Measurements from ENCODE around the gene PCBP4. TPM values are rescaled to one million over a fixed set of nuclear protein-coding genes. Genes with fewer than 3 reads are reported as not detected.
"Not testable (repeated sequence)": the region's sequence is repeated elsewhere in the genome, so short reads cannot be mapped to it uniquely, and the experiment has no call there.

The PCBP4 gene
- total RNA-seq, 1 donor from 2014 or later = 23.5 TPM

DNA sequence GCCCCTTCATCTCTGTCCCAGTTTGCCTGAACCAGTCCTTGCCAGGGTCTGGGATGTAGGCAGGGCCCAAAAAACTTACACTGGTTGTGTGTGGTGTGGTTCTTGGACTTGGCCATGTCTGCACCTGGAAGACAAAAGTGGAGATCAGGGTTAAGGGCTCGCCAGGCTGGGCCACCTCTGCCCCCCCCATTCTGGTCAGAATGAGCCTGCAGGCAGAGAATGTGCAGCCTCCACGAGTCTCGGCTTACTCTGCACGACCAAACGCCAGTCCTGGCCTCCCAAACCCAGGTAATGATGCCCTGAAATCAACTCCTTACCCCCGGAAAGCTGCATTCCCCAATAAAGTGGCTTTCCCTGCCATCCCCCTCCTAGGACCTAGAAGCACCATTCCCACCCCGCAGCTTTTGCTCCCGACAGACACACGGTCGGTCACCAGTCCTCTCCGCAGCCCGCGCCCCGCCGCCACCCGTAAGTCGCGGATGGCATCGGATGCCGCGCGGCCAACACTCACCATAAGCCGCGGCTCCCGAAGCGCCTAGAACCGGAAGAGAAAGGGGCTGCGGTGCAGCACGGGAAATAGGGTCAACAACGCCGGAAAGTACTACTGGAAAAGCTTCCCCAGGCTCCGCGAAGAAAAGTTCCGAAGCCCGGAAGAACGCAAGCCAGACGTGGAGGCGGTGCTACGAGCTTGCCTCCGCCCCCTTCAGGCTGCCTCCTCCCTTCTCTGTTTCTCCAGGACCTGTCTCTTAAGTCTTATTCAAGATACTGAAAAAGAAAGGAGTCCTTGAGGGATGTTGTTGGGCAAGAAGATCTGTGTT lies 28.3 kb upstream of the PCBP4 start, which contains the start of gene RPL29:
TSS of gene RPL29 (minus strand) at position 550 of the 818 bp plus-strand sequence. CDS start at position 116, 434 bp downstream.
- intact Hi-C loops (cut with micrococcal nuclease) = loop anchor here (1.0 kb wide), 4 partner anchors 12 to 149 kb away; partner anchors contain the start of genes ACY1 and PARP3

DNA sequence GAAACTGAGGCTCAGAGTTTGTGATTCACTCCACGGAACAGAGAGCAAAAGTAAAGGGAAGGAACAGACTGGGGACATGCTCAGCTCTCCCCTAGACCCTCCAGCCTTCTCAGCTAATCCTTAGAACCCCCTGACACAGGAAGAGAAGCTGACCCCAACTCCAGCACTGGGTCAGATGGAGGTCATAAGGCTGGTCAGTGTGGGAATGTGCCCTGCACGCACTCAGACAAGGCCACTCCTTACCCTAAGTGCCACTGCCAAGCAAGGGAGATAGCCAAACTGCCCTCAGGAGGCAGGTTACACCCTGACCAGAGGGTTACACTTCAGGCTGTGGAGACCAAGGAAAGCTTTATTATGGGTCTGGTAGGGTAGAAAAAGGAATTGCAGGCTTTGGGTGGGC lies 27.3 kb upstream of the PCBP4 start:
- intact Hi-C loops (cut with micrococcal nuclease) = no loop called here

DNA sequence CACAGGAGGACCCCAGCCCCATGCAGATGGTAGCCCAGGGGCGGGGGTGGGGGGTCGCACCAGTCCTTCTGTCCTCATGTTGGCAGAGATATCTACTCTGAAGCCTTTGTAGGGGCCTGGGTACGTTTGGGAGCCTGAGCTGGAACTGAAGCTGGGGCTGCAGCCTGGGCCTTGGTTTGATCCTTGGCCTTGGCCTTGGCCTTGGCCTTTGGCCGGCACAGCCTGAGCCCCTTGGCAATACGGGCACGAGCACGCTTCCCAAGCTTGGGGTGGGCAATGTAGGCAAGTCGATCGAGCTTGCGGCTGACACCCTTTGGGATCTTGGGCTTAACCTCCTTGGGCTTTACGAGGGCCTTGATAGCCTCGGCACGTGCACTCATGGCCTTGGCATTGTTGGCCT lies 26.4 kb upstream of the PCBP4 start:
- intact Hi-C loops (cut with micrococcal nuclease) = not testable (repeated sequence)

DNA sequence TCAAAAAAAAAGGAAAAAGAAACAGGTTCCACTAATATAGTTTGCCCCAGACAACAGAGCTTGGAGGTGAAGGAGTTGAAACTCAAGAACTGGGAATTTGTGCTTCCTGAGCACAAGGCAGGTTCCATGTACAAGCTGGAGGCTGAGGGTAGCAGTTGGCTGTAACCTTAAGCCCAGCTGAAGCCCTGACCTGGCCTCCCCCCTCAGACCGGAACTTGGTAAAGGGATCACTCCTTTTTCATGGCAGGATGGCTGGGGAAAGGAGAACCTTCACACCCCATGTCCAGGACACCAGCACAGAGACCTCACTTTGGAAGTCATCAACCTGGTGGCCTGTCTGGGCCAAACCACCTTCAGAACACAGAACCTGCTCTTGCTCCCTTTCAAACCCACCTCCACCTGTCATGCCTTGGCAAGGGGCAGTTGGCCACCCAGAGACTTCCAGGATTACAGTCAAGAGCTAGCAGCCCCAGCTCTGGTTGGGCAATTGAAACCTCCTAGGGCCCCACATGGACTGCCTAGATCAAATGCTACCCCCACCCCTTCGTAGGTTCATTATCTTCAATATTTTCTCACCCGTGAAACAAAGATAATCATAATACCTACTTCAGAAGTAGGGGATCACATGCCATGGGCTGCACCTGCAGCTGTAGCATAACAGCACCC lies 24.9 kb upstream of the PCBP4 start:
- intact Hi-C loops (cut with micrococcal nuclease) = no loop called here

DNA sequence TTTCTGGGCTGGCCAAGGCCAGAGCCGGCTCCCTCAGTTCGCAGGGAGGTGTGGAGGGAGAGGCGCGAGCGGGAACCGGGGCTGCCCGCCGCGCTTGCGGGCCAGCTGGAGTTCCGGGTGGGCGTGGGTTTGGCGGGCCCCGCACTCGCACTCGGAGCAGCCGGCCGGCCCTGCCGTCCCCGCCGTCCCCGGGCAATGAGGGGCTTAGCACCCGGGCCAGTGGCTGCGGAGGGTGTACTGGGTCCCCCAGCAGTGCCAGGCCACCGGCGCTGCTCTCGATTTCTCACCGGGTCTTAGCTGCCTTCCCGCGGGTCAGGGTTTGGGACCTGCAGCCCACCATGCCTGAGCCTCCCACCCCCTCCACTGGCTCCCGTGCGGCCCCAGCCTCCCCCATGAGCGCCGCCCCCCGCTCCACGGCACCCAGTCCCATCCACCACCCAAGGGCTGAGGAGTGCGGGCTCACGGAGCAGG lies 23.3 kb upstream of the PCBP4 start:
- intact Hi-C loops (cut with micrococcal nuclease) = not testable (repeated sequence)

DNA sequence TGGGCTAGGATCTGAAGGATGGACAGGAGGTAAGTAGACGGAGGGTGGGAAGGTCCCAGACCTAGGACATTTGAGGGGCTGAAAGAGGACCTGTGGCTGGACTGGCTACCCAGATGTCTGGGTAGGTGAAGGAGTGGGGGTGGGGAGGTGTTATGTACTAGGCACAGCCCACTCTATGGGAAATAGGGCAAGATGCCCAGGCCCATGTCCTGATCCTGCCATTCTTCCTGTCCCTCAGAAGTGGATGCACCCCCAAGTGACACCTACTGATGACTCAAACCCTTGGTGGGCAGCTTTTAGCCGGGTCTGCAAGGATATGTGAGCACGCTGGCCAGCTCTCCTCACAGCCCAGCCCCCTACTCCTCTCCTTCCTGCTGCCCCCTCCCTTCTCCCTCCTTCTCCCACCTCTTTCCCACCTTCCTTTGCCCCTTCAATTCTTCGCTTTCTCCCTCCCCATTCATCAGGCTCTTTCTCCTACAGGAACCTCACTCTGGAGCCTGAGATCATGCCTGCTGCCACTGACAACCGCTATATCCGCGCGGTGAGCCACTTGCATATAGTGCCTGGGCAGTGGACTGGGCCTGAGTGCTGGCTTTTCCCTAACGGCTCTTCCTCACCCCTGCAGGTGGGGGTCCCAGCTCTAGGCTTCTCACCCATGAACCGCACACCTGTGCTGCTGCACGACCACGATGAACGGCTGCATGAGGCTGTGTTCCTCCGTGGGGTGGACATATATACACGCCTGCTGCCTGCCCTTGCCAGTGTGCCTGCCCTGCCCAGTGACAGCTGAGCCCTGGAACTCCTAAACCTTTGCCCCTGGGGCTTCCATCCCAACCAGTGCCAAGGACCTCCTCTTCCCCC lies 21.3 kb upstream of the PCBP4 start:
- intact Hi-C loops (cut with micrococcal nuclease) = no loop called here

DNA sequence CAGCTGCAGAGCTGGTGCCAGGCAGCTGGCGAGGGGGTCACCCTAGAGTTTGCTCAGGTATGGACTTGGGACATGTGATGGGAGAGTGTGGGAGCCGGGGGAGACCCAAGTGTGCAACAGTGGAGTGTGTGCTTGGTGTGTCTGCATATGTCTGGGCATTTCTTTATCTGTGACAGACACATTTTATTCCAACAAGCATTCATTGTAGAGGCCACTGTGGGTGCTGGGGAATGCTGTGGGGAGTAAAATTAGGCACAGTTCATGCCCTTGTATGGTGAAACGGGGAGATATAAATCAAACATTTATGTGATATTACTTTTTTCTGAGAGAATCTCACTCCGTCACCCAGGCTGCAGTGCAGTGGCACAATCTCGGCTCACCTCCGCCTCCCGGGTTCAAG lies 20.3 kb upstream of the PCBP4 start:
- intact Hi-C loops (cut with micrococcal nuclease) = no loop called here

DNA sequence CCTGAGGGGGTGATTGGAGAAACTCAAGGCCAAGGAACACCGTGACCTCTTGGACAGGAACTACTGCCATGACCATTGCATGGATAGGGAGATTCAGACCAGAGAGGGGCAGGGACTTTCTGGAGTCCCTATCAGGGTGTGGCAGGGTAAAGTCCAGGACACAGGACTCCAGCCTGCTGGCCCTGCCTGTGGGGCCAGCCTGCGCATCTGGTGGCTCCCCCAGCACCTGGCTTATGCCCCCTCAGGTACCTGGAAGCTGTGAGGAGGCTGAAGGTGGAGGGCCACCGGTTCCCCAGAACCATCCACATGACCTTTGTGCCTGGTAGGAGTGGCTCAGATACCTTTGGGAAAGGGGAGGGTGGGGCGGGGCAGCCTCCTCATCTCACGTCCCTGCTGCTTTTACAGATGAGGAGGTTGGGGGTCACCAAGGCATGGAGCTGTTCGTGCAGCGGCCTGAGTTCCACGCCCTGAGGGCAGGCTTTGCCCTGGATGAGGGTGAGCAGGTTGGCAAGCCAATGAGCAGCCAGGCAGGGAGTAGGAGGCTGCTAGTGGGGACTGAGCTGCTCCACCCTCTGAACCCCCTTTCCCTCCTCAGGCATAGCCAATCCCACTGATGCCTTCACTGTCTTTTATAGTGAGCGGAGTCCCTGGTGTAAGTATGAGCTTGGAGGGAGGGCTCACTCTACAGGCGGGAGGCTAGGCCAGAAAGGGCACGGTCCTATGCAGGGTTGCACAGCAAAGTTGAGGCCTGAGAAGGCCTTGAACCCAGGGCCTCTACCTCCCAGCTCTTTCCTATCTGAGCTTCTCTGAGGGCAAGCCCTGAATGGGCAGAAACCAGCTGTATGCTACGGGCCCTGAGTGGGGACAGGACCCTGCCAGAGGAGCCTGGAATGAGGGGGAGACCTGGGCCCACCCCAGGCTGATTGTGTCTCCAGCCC lies 19.0 kb upstream of the PCBP4 start:
- intact Hi-C loops (cut with micrococcal nuclease) = no loop called here

DNA sequence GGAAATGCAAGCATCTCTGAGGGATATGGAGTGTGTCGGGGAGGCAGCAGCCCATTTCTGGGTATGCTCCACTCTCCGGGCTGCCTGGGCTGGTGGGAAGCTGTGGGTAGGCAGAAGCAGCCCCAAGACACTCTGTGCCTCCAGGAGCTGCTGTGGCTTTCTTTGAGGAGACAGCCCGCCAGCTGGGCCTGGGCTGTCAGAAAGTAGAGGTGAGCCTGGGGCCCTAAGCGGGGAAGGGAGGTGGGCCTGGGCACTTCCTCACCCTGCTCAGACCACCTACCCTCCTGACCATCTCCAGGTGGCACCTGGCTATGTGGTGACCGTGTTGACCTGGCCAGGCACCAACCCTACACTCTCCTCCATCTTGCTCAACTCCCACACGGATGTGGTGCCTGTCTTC lies 17.8 kb upstream of the PCBP4 start:
- intact Hi-C loops (cut with micrococcal nuclease) = no loop called here

DNA sequence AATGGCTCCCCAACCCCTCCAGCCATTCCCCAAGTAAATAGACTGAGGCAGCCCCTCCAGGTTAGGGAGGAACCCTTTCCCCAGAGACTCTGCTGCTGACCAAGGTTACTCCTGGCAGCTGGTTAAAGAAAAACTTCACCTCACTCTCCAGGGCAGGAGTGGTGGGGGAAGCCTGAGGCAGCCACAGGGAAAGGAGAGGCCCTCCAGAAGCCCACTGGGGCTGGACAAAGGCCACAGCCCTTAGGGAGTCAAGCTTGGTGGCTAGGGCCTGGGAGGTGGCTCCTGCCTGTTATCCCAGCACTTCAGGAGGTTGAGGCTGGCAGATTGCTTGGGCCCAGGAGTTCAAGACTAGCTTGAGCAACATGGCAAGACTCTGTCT lies 17.0 kb upstream of the PCBP4 start:
- intact Hi-C loops (cut with micrococcal nuclease) = no loop called here

DNA sequence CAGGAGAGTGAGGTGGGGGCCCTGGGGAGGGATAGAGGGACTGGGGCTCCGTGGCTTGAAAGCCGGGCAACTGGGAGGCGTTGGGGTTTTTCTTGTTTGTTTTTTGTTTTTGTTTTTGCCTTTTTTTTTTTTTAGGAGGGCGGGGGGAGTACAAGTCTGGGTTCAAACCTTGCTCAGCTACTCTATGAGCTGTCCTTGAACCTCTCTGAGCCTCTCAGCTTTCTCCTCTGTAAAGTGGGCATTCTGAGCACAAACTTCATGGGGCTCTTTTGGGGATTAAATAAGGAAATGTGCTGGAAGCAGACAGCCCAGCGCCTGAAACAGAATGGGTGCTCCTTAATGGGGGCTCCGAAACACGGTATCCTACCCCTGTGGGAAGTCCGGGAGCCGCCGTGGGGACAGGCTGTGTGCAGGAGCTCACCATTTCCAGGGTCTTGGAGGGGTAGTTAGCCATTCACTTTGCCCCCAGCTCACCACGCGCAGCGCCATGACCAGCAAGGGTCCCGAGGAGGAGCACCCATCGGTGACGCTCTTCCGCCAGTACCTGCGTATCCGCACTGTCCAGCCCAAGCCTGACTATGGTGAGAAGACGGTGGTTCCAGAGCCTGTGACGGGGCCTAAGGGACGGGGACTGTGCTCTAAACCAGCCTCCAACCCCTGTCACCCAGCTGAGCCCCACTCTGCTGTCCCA lies 16.5 kb upstream of the PCBP4 start:
- intact Hi-C loops (cut with micrococcal nuclease) = loop anchor here (1.0 to 2.0 kb wide), 4 partner anchors 8 to 73 kb away; partner anchors contain the start of genes ABHD14A, DUSP7, PARP3 and RPL29

DNA sequence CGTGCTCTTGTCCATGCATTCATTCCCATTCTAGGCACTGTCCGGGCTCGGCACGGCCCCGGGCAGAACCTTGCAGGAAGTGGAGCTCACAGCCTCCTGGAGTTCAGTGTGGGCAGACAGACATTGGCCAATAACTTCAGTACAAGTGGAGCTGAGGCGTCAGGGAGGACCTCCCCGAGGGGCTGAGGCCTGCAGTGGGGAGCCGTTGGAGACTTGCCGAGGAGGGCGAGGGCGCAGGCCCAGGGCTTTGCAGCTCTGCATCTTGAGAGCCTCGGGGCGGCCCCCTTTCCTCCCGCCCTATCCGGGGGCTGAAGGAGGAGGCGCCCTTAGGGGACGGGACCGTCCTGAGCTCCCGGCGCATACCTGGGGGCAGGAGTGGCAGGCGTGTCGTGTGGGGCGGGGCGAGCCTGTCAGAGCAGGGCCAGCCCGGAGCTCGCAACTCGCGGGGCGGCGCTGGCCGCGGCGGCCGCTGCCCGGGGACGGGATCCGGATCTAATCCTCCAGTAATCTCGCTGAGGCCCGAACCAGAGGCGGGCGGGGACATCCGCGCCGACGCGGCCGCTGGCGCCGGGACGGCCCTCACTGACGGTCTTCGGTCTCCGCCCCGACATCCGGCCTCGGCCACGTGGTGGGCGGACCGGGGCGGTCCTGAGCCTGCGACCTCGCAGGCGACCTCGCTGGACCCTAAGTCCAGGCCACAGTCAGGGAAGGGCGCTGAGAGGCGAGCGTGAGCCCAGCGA lies 15.8 kb upstream of the PCBP4 start, which contains the start of gene ACY1:
TSS of gene ACY1 (plus strand) at position 698 of the 740 bp plus-strand sequence. CDS start 530 bp downstream, outside the sequence.
- intact Hi-C loops (cut with micrococcal nuclease) = loop anchor here (1.0 to 2.0 kb wide), 4 partner anchors 8 to 74 kb away; partner anchors contain the start of genes ABHD14A, DUSP7, PARP3 and RPL29

DNA sequence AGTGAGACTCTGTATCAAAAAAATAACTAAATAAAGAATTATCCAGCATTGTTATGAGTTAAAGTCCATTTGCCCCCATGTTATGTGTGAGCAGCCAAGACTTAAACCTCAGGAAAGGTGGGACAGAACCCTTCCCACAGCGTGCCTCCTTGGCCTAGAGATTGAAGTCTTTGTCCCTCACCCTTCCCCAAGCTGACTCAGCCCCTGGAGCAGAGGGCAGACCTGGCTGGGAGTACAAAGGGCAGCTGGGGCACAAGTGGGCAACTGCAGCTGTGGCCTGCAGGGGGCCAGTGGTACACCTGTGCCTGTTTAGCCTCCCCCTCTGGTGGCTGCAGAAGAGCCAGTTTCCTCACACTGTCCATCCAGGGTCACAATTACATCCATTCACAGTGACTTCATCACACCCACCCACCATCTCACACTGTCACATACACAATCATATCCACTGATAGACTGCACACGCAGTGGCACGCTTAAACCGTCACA lies 15.1 kb upstream of the PCBP4 start:
- intact Hi-C loops (cut with micrococcal nuclease) = loop anchor here (2.0 kb wide), 1 partner anchor 74 kb away; the partner anchor contains the start of gene DUSP7

DNA sequence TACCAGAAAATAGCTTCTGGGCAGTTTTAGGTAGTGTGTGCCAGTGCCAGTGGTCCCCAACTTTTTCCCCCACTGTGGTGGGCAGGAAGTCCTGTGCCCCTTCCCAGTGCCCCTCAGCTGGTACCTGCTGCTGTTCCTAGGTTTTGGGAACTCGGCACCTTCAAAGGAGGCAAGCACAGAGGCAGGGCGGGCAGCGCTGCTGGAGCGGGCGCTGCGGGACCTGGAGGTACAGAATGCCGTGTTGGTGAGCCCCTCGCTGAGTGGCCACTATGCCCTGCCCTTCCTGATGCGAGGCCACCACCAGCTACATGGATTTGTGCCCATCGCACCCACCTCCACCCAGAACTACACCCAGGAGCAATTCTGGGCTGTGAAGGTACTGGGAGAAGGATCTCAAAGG lies 13.0 kb upstream of the PCBP4 start:
- intact Hi-C loops (cut with micrococcal nuclease) = no loop called here

DNA sequence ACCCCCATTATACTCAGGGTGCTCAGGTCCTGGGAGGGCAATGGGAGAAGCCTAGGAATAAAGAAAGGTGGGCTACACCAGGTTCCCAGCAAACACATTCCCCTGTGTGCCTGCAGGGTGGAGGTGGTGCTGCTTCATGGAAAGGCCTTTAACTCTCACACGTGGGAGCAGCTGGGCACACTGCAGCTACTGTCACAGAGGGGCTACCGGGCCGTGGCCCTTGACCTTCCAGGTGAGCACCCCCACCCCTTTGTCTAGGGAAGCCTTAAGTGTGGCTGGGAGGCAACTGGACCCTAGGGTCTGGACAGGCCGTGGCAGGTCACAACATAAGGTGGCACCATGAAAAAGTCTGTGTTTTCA lies 10.9 kb upstream of the PCBP4 start:
- intact Hi-C loops (cut with micrococcal nuclease) = no loop called here

DNA sequence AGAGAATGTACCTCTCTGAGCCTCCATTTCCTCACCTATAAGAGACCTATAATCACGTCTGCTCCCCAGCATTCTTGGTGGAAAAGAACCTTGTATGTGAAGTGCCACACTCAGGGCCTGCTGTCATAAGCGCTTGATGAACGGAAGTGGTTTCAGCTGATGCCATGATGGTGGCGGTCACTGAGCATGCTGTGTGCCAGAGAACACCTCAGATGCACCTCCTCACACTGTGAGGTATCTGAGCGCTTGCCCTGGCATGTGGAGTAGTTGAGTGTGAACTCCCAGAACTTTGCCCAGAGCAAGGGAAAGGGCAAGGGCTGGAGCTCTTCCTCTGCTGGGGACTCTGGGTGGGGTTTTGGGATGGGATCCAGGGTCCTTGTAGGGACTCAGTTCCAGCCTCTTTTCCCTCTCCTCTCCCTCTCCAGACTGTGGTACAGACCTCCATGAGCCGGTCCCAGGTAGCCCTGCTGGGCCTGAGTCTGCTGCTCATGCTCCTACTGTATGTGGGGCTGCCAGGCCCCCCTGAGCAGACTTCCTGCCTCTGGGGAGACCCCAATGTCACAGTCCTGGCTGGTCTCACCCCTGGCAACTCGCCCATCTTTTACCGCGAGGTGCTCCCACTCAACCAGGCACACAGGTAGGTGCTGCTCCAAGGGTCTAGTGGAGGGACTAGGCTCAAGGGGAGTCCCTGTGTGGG lies 10.3 kb upstream of the PCBP4 start:
- intact Hi-C loops (cut with micrococcal nuclease) = no loop called here

DNA sequence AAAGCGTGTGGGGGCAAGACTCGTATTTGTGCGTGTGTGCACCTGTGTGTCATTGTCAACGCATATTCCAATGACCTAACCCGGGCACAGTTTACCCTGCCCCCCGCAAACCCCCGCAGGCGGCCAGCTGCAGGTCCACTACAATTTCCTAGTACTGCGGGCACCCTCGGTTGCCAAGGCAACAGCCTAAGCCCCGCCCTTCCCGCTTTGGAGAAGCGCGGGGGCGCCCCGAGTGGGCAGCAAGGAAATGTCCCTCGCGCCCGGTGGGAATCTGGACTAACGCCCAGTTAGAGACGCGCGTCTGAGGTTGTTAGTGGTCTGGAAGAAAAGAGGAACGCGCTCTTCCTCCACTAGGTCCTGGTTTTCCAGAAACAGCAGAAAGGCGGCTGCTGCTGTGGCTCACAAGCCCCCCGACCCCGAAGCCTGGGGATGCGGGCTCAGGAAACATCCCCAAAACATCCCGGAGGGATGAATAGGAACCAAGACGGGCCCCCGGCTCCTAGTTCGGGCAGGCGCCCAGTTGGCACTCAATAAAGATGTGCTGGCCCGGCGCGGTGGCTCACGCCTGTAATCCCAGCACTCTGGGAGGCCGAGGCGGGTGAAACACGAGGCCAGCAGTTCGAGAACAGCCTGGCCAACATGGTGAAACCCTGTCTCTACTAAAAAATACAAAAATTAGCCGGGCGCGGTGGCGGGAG lies 8.7 kb upstream of the PCBP4 start:
- intact Hi-C loops (cut with micrococcal nuclease) = loop anchor here (1.0 kb wide), 2 partner anchors 7 to 79 kb away; partner anchors contain the start of gene ACY1

Measured in T-helper 2 cell treated with Interferon-gamma antibody and Interleukin-4, amounts not matched to agents 100 ng/mL and 5 ng/mL, for 36 hours (primary cell).